ENCODE results near the gene RBCK1. TPM values are rescaled to one million over a fixed set of nuclear protein-coding genes. Genes with fewer than 3 reads are reported as not detected.

The RBCK1 gene
- polyA plus RNA-seq, 4 donors, result 74.8 to 176 (median 158) TPM

DNA sequence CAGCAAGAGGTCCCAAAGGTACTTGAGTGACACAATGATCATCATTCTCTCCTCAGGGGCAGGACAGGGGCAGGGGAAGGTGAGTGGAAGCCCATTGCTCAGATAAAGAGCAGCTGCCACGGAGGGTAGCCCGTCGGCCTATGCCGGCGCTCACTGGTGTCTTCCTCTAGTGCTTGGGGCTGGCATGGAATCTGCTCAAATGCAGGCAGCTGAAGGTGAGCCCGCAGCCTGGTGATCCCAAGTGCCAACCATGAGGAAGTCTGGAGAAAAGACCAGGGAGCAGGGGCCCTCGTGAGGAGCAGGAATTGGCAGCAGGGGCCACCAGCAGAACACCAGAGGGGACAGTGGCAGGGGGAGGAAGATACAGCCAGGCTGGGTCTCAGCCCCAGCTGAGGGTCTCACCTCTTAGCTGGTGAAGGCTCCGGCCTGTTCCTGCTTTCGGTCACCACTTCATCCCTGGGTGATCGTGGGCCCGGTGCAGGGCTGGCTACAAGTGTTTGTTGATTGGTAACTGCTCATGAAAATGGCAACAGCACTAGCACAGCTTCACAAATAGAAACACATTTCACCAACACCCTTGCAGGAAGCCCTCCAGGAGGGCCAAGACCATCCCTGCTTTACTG, 24.7 kb downstream of the RBCK1 start:
- Histone ChIP-seq H3K36me3 (ENCODE audit: control insufficient read depth in 3 of 3, insufficient read depth in 2 of 3, low read depth in 1 of 3, low read length in 3 of 3) (peaks cover 8 to 87% (median 8%) of the 10 kb centered on the region in 3 donors), H3K9me3 (ENCODE audit: control insufficient read depth in 2 of 2, insufficient read depth in 1 of 2, low read depth in 1 of 2, low read length in 1 of 2) (no peaks in the 10 kb centered on the region), H3K4me3 (ENCODE audit: low read depth in 1 of 3, low read length in 3 of 3) (no peak overlapping the region), H3K27me3 (ENCODE audit: control insufficient read depth in 3 of 3, insufficient read depth in 3 of 3, low read length in 3 of 3) (no peaks in the 10 kb centered on the region), H3K27ac (ENCODE audit: low read depth in 1 of 3, low read length in 2 of 3) (peak overlapping the region in 1 of 3 donors; percentile 54), H3K4me1 (ENCODE audit: control insufficient read depth in 3 of 3, insufficient read depth in 2 of 3, low read depth in 1 of 3, low read length in 2 of 3) (no peaks in the 10 kb centered on the region)
- no peak for FAIRE-seq
- 89 to 93% (median 92%) methylated on average over 10 to 11 of the region's 11 CpGs for WGBS, 3 donors
- no peak for DNase-seq

DNA sequence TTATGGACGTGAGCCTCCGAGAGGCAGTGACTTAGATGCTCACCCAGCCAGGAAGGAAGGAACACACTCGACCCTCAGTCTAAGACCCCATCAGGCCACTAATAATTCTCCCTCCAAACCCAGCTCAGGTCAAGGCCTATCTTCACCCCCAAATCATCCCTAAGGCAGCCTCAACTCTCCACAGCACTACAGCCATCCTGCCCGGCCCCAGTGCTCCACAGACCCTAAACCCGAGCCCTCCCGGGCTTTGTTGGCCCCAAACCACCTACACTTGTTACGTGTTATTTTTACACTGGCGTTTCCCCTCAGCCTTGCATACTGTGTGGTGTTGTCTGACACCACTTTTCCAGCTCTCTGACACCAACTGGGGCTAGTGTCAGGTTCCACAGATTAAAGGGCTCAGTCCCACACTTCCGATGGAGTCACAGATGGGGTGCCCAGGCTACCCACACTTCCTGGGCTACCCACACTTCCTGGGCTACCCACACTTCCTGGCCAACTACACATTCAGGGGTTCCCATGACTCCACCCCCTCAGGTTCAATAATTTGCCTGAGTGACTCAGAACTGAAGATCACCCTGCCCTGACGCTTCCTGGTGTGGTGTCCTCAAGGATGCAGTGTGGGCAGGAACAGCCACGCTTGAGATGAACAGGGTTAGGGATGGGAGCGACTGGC, 25.3 kb downstream of the RBCK1 start:
- Histone ChIP-seq H3K4me1 (ENCODE audit: control insufficient read depth in 3 of 3, insufficient read depth in 2 of 3, low read depth in 1 of 3, low read length in 2 of 3) (no peaks in the 10 kb centered on the region), H3K27me3 (ENCODE audit: control insufficient read depth in 3 of 3, insufficient read depth in 3 of 3, low read length in 3 of 3) (no peaks in the 10 kb centered on the region), H3K27ac (ENCODE audit: low read depth in 1 of 3, low read length in 2 of 3) (peak overlapping the region in 1 of 3 donors; percentile 54), H3K36me3 (ENCODE audit: control insufficient read depth in 3 of 3, insufficient read depth in 2 of 3, low read depth in 1 of 3, low read length in 3 of 3) (peaks cover 8 to 87% (median 8%) of the 10 kb centered on the region in 3 donors), H3K9me3 (ENCODE audit: control insufficient read depth in 2 of 2, insufficient read depth in 1 of 2, low read depth in 1 of 2, low read length in 1 of 2) (no peaks in the 10 kb centered on the region), H3K4me3 (ENCODE audit: low read depth in 1 of 3, low read length in 3 of 3) (no peak overlapping the region)
- peak in 1 of 2 donors; percentile 45 for DNase-seq
- WGBS, 3 donors, result 63 to 72% (median 71%) methylated on average over 12 of the region's 12 CpGs
- no peak for FAIRE-seq

DNA sequence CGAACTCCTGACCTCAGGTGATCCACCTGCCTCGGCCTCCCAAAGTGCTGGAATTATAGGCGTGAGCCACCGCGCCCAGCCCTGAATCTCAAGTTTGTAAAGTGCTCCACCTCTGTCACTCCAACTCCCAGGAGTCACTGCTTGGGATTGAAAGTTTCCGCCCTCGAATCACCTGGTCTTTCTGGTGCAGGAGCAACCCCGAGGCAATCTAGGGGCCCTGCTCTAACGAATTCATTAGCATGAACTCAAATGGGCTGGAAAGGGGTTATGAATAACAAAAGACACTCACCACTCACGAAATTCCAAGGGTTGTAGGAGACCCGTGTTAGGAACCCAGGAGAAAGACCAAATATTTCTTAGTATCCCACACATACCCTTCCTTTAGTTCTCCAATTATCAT, 26.1 kb downstream of the RBCK1 start:
- no peaks in the 10 kb centered on the region for H3K4me1 ChIP-seq (ENCODE audit: control insufficient read depth in 3 of 3, insufficient read depth in 2 of 3, low read depth in 1 of 3, low read length in 2 of 3)
- H3K27ac ChIP-seq (ENCODE audit: low read depth in 1 of 3, low read length in 2 of 3), result no peak overlapping the region
- H3K4me3 ChIP-seq (ENCODE audit: low read depth in 1 of 3, low read length in 3 of 3), result no peak overlapping the region
- DNase-seq (no peak), FAIRE-seq (no peak)
- no peaks in the 10 kb centered on the region for H3K27me3 ChIP-seq (ENCODE audit: control insufficient read depth in 3 of 3, insufficient read depth in 3 of 3, low read length in 3 of 3)
- H3K9me3 ChIP-seq (ENCODE audit: control insufficient read depth in 2 of 2, insufficient read depth in 1 of 2, low read depth in 1 of 2, low read length in 1 of 2), result no peaks in the 10 kb centered on the region
- WGBS, 3 donors, result 68 to 80% (median 78%) methylated on average over 11 of the region's 11 CpGs
- peaks cover 8 to 88% (median 10%) of the 10 kb centered on the region in 3 donors for H3K36me3 ChIP-seq (ENCODE audit: control insufficient read depth in 3 of 3, insufficient read depth in 2 of 3, low read depth in 1 of 3, low read length in 3 of 3)

DNA sequence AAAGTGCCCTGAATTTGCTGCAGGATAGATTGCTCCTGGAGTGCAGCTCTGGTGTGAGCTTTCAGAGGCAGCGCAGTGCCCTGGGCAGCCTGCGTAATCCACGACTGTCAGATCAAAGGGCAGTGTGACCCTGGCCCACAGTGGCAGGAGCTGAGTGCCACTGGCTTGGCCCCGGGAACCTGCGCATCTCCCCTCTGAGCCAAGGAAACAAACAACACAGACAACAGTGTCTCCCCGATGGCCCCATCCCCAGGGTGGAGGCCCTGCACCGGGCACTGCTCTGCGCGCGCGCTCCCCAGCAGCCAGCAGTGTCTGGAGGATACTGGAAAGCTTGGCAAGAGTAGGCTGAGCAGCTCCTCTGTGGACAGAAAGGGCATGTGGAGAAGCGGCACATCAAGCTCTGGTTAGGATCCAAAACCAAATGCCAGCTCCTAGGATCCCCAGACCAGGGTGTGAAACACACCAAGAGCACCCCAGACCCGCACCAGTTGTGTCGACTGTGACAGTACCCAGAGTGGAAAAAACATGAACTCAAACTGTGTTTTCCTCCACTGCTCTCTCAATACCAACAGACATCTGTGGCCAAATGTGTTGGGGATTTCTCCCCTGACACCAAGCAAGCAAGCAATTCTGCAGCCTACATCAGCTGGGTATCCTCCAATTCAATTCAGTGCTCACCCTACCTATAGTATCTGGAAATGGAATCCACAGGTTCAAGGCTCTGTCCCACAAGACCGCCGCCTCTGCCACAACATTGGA, 26.7 kb downstream of the RBCK1 start:
- no peak for DNase-seq
- no peak overlapping the region for H3K4me3 ChIP-seq (ENCODE audit: low read depth in 1 of 3, low read length in 3 of 3)
- H3K27ac ChIP-seq (ENCODE audit: low read depth in 1 of 3, low read length in 2 of 3), result no peak overlapping the region
- H3K27me3 ChIP-seq (ENCODE audit: control insufficient read depth in 3 of 3, insufficient read depth in 3 of 3, low read length in 3 of 3), result no peaks in the 10 kb centered on the region
- 87 to 92% (median 91%) methylated on average over 16 of the region's 16 CpGs for WGBS, 3 donors
- H3K36me3 ChIP-seq (ENCODE audit: control insufficient read depth in 3 of 3, insufficient read depth in 2 of 3, low read depth in 1 of 3, low read length in 3 of 3), result peaks cover 12 to 86% (median 12%) of the 10 kb centered on the region in 3 donors
- no peaks in the 10 kb centered on the region for H3K4me1 ChIP-seq (ENCODE audit: control insufficient read depth in 3 of 3, insufficient read depth in 2 of 3, low read depth in 1 of 3, low read length in 2 of 3)
- no peaks in the 10 kb centered on the region for H3K9me3 ChIP-seq (ENCODE audit: control insufficient read depth in 2 of 2, insufficient read depth in 1 of 2, low read depth in 1 of 2, low read length in 1 of 2)
- FAIRE-seq, result no peak

DNA sequence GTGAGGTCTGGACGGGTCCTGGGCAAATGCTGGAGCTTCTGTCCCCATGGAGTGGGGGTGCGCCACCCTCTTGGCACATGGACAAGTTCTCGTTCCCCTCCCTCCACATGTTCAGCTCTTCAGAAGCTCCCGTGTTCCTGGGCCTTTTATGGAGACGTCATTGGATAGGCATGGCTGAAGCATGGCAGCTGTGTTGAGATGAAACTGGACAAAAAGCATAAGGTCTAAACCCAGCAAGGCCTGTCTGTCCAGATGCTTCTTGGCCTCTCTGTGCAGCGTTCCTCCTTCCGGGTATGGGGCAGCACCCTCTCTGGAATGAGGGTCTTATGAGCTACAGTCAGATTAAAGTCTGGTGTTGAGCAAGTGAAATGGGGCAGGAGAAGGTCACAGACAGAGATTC, 27.5 kb downstream of the RBCK1 start:
- H3K36me3 ChIP-seq (ENCODE audit: control insufficient read depth in 3 of 3, insufficient read depth in 2 of 3, low read depth in 1 of 3, low read length in 3 of 3), result peaks cover 12 to 85% (median 16%) of the 10 kb centered on the region in 3 donors
- H3K9me3 ChIP-seq (ENCODE audit: control insufficient read depth in 2 of 2, insufficient read depth in 1 of 2, low read depth in 1 of 2, low read length in 1 of 2), result no peaks in the 10 kb centered on the region
- H3K4me1 ChIP-seq (ENCODE audit: control insufficient read depth in 3 of 3, insufficient read depth in 2 of 3, low read depth in 1 of 3, low read length in 2 of 3), result no peaks in the 10 kb centered on the region
- H3K4me3 ChIP-seq (ENCODE audit: low read depth in 1 of 3, low read length in 3 of 3), result no peak overlapping the region
- H3K27ac ChIP-seq (ENCODE audit: low read depth in 1 of 3, low read length in 2 of 3), result no peak overlapping the region
- DNase-seq (no peak), FAIRE-seq (no peak)
- 82 to 88% (median 83%) methylated on average over 7 of the region's 7 CpGs for WGBS, 3 donors
- no peaks in the 10 kb centered on the region for H3K27me3 ChIP-seq (ENCODE audit: control insufficient read depth in 3 of 3, insufficient read depth in 3 of 3, low read length in 3 of 3)

DNA sequence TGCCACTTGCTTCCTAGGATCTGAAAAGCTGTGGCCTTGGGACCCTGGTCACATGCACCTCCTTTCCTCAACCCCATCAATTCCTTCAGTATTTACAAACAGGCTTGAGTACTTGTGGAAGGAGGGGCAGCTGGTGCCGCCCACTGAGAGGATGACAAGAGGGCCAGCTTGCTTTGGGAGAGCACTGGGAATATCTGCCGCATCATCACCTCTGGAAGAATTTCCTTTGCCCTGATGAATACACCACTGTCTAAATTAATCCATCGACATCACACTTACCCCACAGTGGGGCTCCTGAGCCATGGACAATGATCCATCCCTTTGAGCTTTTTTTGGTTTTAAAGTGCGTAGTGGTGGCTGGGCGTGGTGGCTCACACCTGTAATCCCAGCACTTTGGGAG, 28.4 kb downstream of the RBCK1 start:
- no peak overlapping the region for H3K4me3 ChIP-seq (ENCODE audit: low read depth in 1 of 3, low read length in 3 of 3)
- H3K27me3 ChIP-seq (ENCODE audit: control insufficient read depth in 3 of 3, insufficient read depth in 3 of 3, low read length in 3 of 3), result no peaks in the 10 kb centered on the region
- no peaks in the 10 kb centered on the region for H3K9me3 ChIP-seq (ENCODE audit: control insufficient read depth in 2 of 2, insufficient read depth in 1 of 2, low read depth in 1 of 2, low read length in 1 of 2)
- DNase-seq, result no peak
- peaks cover 16 to 84% (median 21%) of the 10 kb centered on the region in 3 donors for H3K36me3 ChIP-seq (ENCODE audit: control insufficient read depth in 3 of 3, insufficient read depth in 2 of 3, low read depth in 1 of 3, low read length in 3 of 3)
- no peaks in the 10 kb centered on the region for H3K4me1 ChIP-seq (ENCODE audit: control insufficient read depth in 3 of 3, insufficient read depth in 2 of 3, low read depth in 1 of 3, low read length in 2 of 3)
- no peak overlapping the region for H3K27ac ChIP-seq (ENCODE audit: low read depth in 1 of 3, low read length in 2 of 3)
- 93 to 94% (median 93%) methylated on average over 5 of the region's 5 CpGs for WGBS, 3 donors
- no peak for FAIRE-seq

DNA sequence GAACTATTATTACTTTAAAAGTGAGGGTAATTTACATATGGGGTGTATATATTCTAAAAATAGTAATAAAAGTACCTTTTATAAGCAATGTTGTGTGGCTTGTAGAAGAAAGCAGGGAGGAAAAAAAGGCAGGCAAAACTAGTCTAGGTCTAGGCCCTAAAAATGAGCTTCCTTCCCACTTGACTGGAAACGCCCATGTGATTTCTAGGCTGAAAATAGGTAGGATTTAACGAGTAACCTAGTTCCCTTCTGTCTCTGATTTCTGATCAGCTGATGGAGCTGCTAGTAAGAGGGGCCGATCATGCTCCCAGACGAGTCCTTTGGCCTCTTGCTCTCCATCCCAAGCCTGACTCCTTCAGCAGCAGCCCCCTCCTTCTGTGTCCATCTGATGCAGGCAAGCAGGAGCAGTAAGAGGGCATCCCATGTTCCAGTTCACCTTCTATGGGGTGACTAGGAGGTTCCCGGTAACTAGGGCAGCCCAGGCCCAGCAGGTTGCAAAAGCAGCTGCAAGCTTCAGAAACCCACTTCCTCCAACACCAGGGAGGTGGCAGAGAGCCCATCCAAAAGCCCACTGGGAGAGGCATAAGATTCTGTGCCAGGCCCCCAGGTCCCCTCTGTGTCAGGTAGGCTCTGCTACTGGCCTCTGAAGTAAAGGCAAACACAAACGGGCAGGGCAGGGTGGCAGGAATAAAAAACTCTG, 29.8 kb downstream of the RBCK1 start:
- H3K27ac ChIP-seq (ENCODE audit: low read depth in 1 of 3, low read length in 2 of 3), result no peak overlapping the region
- 71 to 78% (median 73%) methylated on average over 6 of the region's 6 CpGs for WGBS, 3 donors
- no peaks in the 10 kb centered on the region for H3K27me3 ChIP-seq (ENCODE audit: control insufficient read depth in 3 of 3, insufficient read depth in 3 of 3, low read length in 3 of 3)
- no peak for DNase-seq
- no peaks in the 10 kb centered on the region for H3K9me3 ChIP-seq (ENCODE audit: control insufficient read depth in 2 of 2, insufficient read depth in 1 of 2, low read depth in 1 of 2, low read length in 1 of 2)
- no peaks in the 10 kb centered on the region for H3K4me1 ChIP-seq (ENCODE audit: control insufficient read depth in 3 of 3, insufficient read depth in 2 of 3, low read depth in 1 of 3, low read length in 2 of 3)
- H3K36me3 ChIP-seq (ENCODE audit: control insufficient read depth in 3 of 3, insufficient read depth in 2 of 3, low read depth in 1 of 3, low read length in 3 of 3), result peaks cover 20 to 83% (median 25%) of the 10 kb centered on the region in 3 donors
- H3K4me3 ChIP-seq (ENCODE audit: low read depth in 1 of 3, low read length in 3 of 3), result no peak overlapping the region
- FAIRE-seq, result no peak
